Heart right ventricle (tissue), 16 donors: ENCODE measurements around the gene GKAP1. TPM values are rescaled to one million over a fixed set of nuclear protein-coding genes. Genes with fewer than 3 reads are reported as not detected.

ENCODE experiments used
- ATAC-seq, 8 donors: fragments of 200-7000 bp; cut with Tn5 transposase; one replicate each; pipeline ENCODE4 v1.9.1; 2020; ENCODE audit warnings: mild to moderate bottlenecking in 8 of 8, moderate library complexity in 8 of 8, moderate number of reproducible peaks in 1 of 8
- DNase-seq, 2 donors: peaks; one replicate each; pipeline ENCODE4 v3.0.0-alpha.2; 2020
- H3K27ac ChIP-seq, 10 donors: fragments of 200-600 bp; sonication (generic) in 2 of 10; one replicate each; pipeline versions ENCODE4 v1.5.0 to v1.8.0; 2020 to 2022; ENCODE audit warnings: mild to moderate bottlenecking in 3 of 10
- H3K27me3 ChIP-seq, 7 donors: fragments of 200-600 bp; one replicate each; pipeline ENCODE4 v1.8.0; 2021 to 2022; ENCODE audit warnings: mild to moderate bottlenecking in 2 of 7
- H3K36me3 ChIP-seq, 9 donors: fragments of 200-600 bp; sonication (generic) in 1 of 9; one replicate each; pipeline versions ENCODE4 v1.5.0 to v1.8.0; 2020 to 2022; ENCODE audit warnings: mild to moderate bottlenecking in 2 of 9
- H3K4me1 ChIP-seq, 9 donors: fragments of 200-600 bp; sonication (generic) in 1 of 9; one replicate each; pipeline versions ENCODE4 v1.5.0 to v1.8.0; 2020 to 2022; ENCODE audit warnings: mild to moderate bottlenecking in 4 of 9
- H3K4me3 ChIP-seq, 10 donors: fragments of 200-600 bp; sonication (generic) in 2 of 10; one replicate each; pipeline versions ENCODE4 v1.5.0 to v1.8.0; 2020 to 2022; ENCODE audit warnings: mild to moderate bottlenecking in 7 of 10, moderate library complexity in 2 of 10
- H3K9me3 ChIP-seq, 11 donors: fragments of 200-600 bp in 10 of 11; sonication (generic) in 2 of 11; one replicate each; pipeline versions ENCODE4 v1.5.0 to v1.8.0; 2013 to 2022; ENCODE audit warnings: mild to moderate bottlenecking in 2 of 11, control low read depth in 1 of 11, moderate library complexity in 1 of 11
- WGBS, 2 donors: extraction: QIAGEN DNeasy Blood & Tissue Kit; methylation state at CpG; one replicate each; pipeline ENCODE4 v1.1.7; 2013; ENCODE audit warnings: inconsistent platforms in 1 of 2; 5-methylcytosine and 5-hydroxymethylcytosine counted together
- intact Hi-C, 10 donors: fragments of 100-400 bp; cut with DNase I; formaldehyde crosslinking; loops; one replicate each; pipeline versions ENCODE4 v1.11.1 to v1.14.2; 2022
- polyA plus RNA-seq, 2 donors: library from polyadenylated mRNA; stranded (reverse); fragments of 200-250 nt; gene quantifications; one replicate each; pipeline ENCODE4 v1.2.3, GENCODE V29; 2013
- total RNA-seq, 10 donors: library from RNA; stranded (reverse); fragmentation: NEBNext Ultra II Directional in 3 of 10; extraction: Animal tissue kit (Norgen Biotek cat#: 25700) in 3 of 10; gene quantifications; one replicate each; pipeline versions ENCODE4 v1.2.1 to v1.2.4, GENCODE V29; 2021 to 2023
- TF ChIP-seq, protein P1 (sequence below), 9 donors: fragments of 200-600 bp; sonication (generic) in 2 of 9; IDR thresholded peaks; one replicate each; pipeline versions ENCODE4 v1.5.0 to v1.8.0; 2021 to 2022; ENCODE audit warnings: antibody characterized with exemption in 9 of 9, mild to moderate bottlenecking in 5 of 9, moderate library complexity in 1 of 9
- donor health status: Arrhythmogenic right ventricular cardiomyopathy.
- donor health status: ischemic (EF 13 %, LVEDD 7.1; RV severe dilation, severe dysfunction).
- donor health status: healthy with polysubstance abuse.
- donor health status: DM: no; HTN: yes; CAD: no.
- donor health status: DM: no; HTN: no; CAD: no.
- donor health status: ischemic (EF 25% LVEDD 6.9; RV normal size, moderate dysfunction).
- donor health status: ischemic (EF 25% LVEDD 5.7; RV mildly dilated, moderate dysfunction).
- donor health status: healthy.
- donor health status: DM: yes; HTN: yes; CAD: no.
- donor health status: Ischemic cardiomyopathy.
- donor health status: ischemic (EF 35%, LVEDD 5.7; RV mildly dilated, moderate dysfunction).
- donor health status: nonischemic (EF 11% LVEDD 7.7; RV severe dilation, severe dysfunction).
- donor health status: DM: yes; HTN: yes; CAD: no.
- donor health status: PGD.
- donor health status: ischemic (EF 29% LVEDD 5.4; RV normal size, mild dysfunction).
- donor health status: nonischemic (EF 23%, LVEDD 6.1; RV moderate dilation, normal function).

GKAP1 gene
- total and polyA plus RNA-seq, 12 donors: 13.2 to 25.0 (median 19.9) TPM

DNA sequence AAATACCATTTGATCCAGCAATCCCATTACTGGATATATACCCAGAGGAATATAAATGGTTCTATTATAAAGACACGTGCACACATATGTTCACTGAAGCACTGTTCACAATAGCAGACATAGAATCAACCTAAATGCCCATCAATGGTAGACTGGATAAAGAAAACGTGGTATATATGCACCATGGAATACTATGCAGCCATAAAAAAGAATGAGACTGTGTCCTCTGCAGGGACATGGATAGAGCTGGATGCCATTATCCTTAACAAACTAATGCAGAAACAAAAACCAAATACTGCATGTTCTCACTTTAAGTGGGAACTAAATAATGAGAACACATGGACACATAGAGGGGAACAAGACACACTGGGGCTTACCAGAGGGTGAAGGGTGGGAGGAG lies 39.4 kb downstream of the GKAP1 start:
- Histone ChIP-seq H3K4me3 (no peak overlapping the region), H3K27ac (no peak overlapping the region), H3K4me1 (no peaks in the 10 kb centered on the region), H3K36me3 (peaks cover 0 to 37% (median 0%) of the 10 kb centered on the region in 9 donors), H3K9me3 (peaks cover 0 to 5% (median 0%) of the 10 kb centered on the region in 11 donors), H3K27me3 (no peaks in the 10 kb centered on the region)
- intact Hi-C loops: no loop called here
- ATAC-seq: no peak
- no peak for DNase-seq
- TF ChIP-seq, protein P1, sequence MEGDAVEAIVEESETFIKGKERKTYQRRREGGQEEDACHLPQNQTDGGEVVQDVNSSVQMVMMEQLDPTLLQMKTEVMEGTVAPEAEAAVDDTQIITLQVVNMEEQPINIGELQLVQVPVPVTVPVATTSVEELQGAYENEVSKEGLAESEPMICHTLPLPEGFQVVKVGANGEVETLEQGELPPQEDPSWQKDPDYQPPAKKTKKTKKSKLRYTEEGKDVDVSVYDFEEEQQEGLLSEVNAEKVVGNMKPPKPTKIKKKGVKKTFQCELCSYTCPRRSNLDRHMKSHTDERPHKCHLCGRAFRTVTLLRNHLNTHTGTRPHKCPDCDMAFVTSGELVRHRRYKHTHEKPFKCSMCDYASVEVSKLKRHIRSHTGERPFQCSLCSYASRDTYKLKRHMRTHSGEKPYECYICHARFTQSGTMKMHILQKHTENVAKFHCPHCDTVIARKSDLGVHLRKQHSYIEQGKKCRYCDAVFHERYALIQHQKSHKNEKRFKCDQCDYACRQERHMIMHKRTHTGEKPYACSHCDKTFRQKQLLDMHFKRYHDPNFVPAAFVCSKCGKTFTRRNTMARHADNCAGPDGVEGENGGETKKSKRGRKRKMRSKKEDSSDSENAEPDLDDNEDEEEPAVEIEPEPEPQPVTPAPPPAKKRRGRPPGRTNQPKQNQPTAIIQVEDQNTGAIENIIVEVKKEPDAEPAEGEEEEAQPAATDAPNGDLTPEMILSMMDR (IDR thresholded peaks at IDR 0.05): no peak
- 92 to 98% methylated on average over 2 of the region's 2 CpGs for WGBS, 2 donors

DNA sequence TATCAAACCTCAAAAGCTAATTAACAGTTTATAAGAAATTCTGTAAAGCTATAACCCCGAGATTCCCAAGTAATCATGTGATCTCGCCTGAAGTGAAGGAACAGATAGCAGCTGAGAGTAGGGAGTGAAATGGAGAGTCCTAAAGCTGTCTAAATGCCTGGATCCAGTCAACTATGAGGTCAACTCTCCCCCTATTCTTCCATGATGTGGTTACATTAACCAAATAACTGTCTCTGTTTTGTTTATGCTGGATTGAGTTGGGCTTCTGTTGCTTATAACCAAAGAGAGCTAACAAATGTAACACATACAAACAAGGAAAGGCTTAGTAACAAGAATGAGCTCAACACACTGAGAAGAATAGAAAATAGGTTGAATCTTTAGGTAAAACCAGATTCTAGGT lies 41.6 kb downstream of the GKAP1 start:
- no peaks in the 10 kb centered on the region for H3K4me1 ChIP-seq
- DNase-seq: no peak
- no peak overlapping the region for H3K27ac ChIP-seq
- TF ChIP-seq, protein P1 (IDR thresholded peaks at IDR 0.05): no peak
- WGBS, 2 donors: 95% methylated on average over 2 of the region's 2 CpGs
- ATAC-seq: no peak
- intact Hi-C loops: no loop called here
- H3K27me3 ChIP-seq: no peaks in the 10 kb centered on the region
- H3K9me3 ChIP-seq: peaks cover 0 to 5% (median 0%) of the 10 kb centered on the region in 11 donors
- H3K36me3 ChIP-seq: peaks cover 0 to 24% (median 0%) of the 10 kb centered on the region in 9 donors
- no peak overlapping the region for H3K4me3 ChIP-seq

DNA sequence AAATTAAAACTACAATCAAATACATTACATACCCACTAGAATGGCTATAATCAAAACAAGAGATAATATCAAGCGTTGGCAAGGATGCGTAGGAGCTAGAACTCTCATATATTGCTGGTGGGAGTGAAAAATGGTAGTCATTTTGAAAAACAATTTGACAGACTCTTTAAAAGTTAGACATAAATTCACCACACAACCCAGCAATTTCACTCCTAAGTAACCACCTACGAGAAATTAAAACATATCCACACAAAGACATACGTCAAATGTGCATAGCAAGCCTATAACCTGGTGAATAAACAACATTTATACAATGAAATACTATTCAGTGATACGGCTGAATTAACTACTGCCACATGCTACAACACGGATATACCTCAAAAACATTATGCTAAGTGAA lies 44.7 kb downstream of the GKAP1 start:
- Histone ChIP-seq H3K4me1 (no peaks in the 10 kb centered on the region), H3K27me3 (no peaks in the 10 kb centered on the region), H3K4me3 (no peak overlapping the region), H3K27ac (no peak overlapping the region), H3K36me3 (peaks cover 0 to 14% (median 0%) of the 10 kb centered on the region in 9 donors), H3K9me3 (no peaks in the 10 kb centered on the region)
- TF ChIP-seq, protein P1 (IDR thresholded peaks at IDR 0.05): no peak
- ATAC-seq: no peak
- intact Hi-C loops: no loop called here
- WGBS, 2 donors: 95 to 96% methylated on average over 6 of the region's 6 CpGs
- no peak for DNase-seq

DNA sequence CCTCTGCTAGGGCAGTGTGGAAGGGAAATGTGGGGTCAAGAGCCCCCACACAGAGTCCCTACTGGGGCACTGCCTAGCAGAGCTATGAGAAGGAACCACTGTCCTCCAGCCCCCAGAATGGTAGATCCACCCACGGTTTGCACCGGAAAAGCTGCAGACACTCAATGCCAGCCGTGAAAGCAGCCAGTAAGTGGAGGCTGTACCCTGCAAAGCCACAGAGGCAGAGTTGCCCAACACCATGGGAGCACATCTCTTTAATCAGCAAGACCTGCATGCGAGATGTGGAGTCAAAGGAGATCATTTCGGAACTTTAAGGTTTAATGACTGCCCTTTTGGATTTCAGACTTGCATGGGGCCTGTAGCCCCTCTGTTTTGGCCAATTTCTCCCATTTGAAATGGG lies 52.2 kb downstream of the GKAP1 start:
- Histone ChIP-seq H3K9me3 (peaks cover 0 to 23% (median 7%) of the 10 kb centered on the region in 11 donors), H3K4me1 (no peaks in the 10 kb centered on the region), H3K27me3 (no peaks in the 10 kb centered on the region), H3K27ac (no peak overlapping the region), H3K4me3 (no peak overlapping the region), H3K36me3 (peaks cover 0 to 45% (median 0%) of the 10 kb centered on the region in 9 donors)
- intact Hi-C loops: no loop called here
- DNase-seq (no peak), ATAC-seq (no peak)
- TF ChIP-seq, protein P1 (IDR thresholded peaks at IDR 0.05): no peak
- 95 to 98% methylated on average over 5 of the region's 5 CpGs for WGBS, 2 donors
